HCT116 (cell line): ENCODE data around the gene LCE2C. TPM values are rescaled to one million over a fixed set of nuclear protein-coding genes. Genes with fewer than 3 reads are reported as not detected.
"Not testable (repeated sequence)": the region's sequence is repeated elsewhere in the genome, so short reads cannot be mapped to it uniquely, and the experiment has no call there.

ENCODE experiments used
- ATAC-seq: fragments of 200-7000 bp; cut with Tn5 transposase; 2 replicates; pipeline ENCODE4 v1.9.1; 2020; ENCODE audit warnings: mild to moderate bottlenecking, moderate library complexity
- BruUV-seq: library from RNA; stranded (reverse); fragments of 400-500 nt; replicated peaks from 2 replicates; lab custom pipeline; 2021; lab: Mats Ljungman, UMichigan
- CTCF ChIA-PET: fragments of 300-600 bp; sonication (Branson Sonifier 250); formaldehyde crosslinking; loops from one replicate; lab custom pipeline; 2021; ENCODE audit warnings: antibody characterized with exemption; lab: Charles Lee
- POLR2A ChIA-PET: fragments of 300-600, 350-600 bp; sonication (Branson Sonifier 250); formaldehyde crosslinking; loops from one replicate; lab custom pipeline; 2021; ENCODE audit warnings: antibody characterized with exemption; lab: Charles Lee
- RAD21 ChIA-PET, 2 experiments: fragments of 300-600 bp; sonication (Branson Sonifier 250); formaldehyde crosslinking; loops; one replicate each; lab custom pipeline; 2023; ENCODE audit warnings: low total read pairs in 2 of 2; ENCODE audit not compliant: uncharacterized antibody in 2 of 2, unreplicated experiment in 2 of 2, low non-redundant PET in 1 of 2; lab: Charles Lee
- DNase-seq: peaks from one replicate; pipeline ENCODE4 v3.0.0-alpha.2; 2010; ENCODE audit warnings: low read depth, low spot score
- H2AFZ ChIP-seq: fragments of 200-600 bp; shearing (Covaris generic), sonication (generic); 2 replicates; pipeline ENCODE4 v1.6.1; 2017; ENCODE audit warnings: low read depth, mixed run types, mixed read lengths, antibody characterized with exemption, low read length; ENCODE audit not compliant: poor library complexity, severe bottlenecking
- H3K27ac ChIP-seq: 2 replicates; pipeline ENCODE4 v1.5.1; 2012; ENCODE audit warnings: low read depth, low read length
- H3K27me3 ChIP-seq: fragments of 200-600 bp; sonication (generic); 2 replicates; pipeline ENCODE4 v1.6.1; 2016; ENCODE audit warnings: mixed run types, low read length, mixed read lengths; ENCODE audit not compliant: insufficient read depth
- H3K36me3 ChIP-seq, 2 experiments: fragments of 200-500 bp in 1 of 2; fragments of 200-600 bp in 1 of 2; sonication (Bioruptor generic) in 1 of 2; sonication (generic) in 1 of 2; 2 replicates each; pipeline versions ENCODE4 v1.5.1 to v1.6.1; 2014 to 2016; ENCODE audit warnings: low read length in 2 of 2, inconsistent platforms in 1 of 2, mixed read lengths in 1 of 2, mixed run types in 1 of 2; ENCODE audit not compliant: insufficient read depth in 2 of 2, control insufficient read depth in 1 of 2
- H3K4me1 ChIP-seq, 2 experiments: fragments of 200-600 bp in 1 of 2; sonication (generic) in 1 of 2; 2 replicates each; pipeline versions ENCODE4 v1.5.1 to v1.6.1; 2012 to 2017; ENCODE audit warnings: low read length in 2 of 2, inconsistent platforms in 1 of 2, mild to moderate bottlenecking in 1 of 2, mixed read lengths in 1 of 2, mixed run types in 1 of 2, moderate library complexity in 1 of 2; ENCODE audit not compliant: insufficient read depth in 2 of 2, control insufficient read depth in 1 of 2
- H3K4me2 ChIP-seq: fragments of 200-600 bp; sonication (generic); 2 replicates; pipeline ENCODE4 v1.6.1; 2017; ENCODE audit warnings: mixed run types, low read length, mixed read lengths
- H3K4me3 ChIP-seq, 2 experiments: fragments of 200-600 bp in 1 of 2; sonication (generic) in 1 of 2; replicated peaks in 1 of 2; 2 replicates each; pipeline ENCODE4 v1.5.1; 2011 to 2016; ENCODE audit warnings: low read length in 2 of 2, control low read depth in 1 of 2, low read depth in 1 of 2, mild to moderate bottlenecking in 1 of 2, mixed read lengths in 1 of 2, mixed run types in 1 of 2
- H3K79me2 ChIP-seq: fragments of 200-600 bp; sonication (generic); 2 replicates; pipeline ENCODE4 v1.6.1; 2017; ENCODE audit warnings: mild to moderate bottlenecking, mixed run types, low read length, moderate library complexity, mixed read lengths; ENCODE audit not compliant: insufficient read depth
- H3K9ac ChIP-seq: fragments of 200-600 bp; sonication (generic); 2 replicates; pipeline ENCODE4 v1.6.1; 2016; ENCODE audit warnings: low read length, mixed read lengths
- H3K9me2 ChIP-seq: fragments of 200-600 bp; sonication (generic), shearing (Covaris generic); 2 replicates; pipeline ENCODE4 v1.6.1; 2017; ENCODE audit warnings: mixed run types, mild to moderate bottlenecking, moderate library complexity; ENCODE audit not compliant: insufficient read depth
- H3K9me3 ChIP-seq, 2 experiments: fragments of 200-500 bp in 1 of 2; fragments of 200-600 bp in 1 of 2; sonication (Bioruptor generic) in 1 of 2; sonication (generic) in 1 of 2; 2 replicates each; pipeline ENCODE4 v1.6.1; 2014 to 2017; ENCODE audit warnings: low read length in 2 of 2, mixed read lengths in 2 of 2, inconsistent platforms in 1 of 2, low read depth in 1 of 2, mild to moderate bottlenecking in 1 of 2, mixed run types in 1 of 2, moderate library complexity in 1 of 2; ENCODE audit not compliant: control insufficient read depth in 1 of 2, insufficient read depth in 1 of 2
- H4K20me1 ChIP-seq: fragments of 200-600 bp; sonication (generic), shearing (Covaris generic); 2 replicates; pipeline ENCODE4 v1.6.1; 2017; ENCODE audit warnings: mixed run types, mild to moderate bottlenecking, moderate library complexity; ENCODE audit not compliant: insufficient read depth
- CBX3 ChIP-seq: IDR thresholded peaks from 2 replicates; pipeline ENCODE4 v1.6.1; 2012; ENCODE audit warnings: low read depth
- CEBPB ChIP-seq: IDR thresholded peaks from 2 replicates; pipeline ENCODE4 v1.6.1; 2012; ENCODE audit warnings: low read depth
- EGR1 ChIP-seq: IDR thresholded peaks from 2 replicates; pipeline ENCODE4 v1.6.1; 2012; ENCODE audit warnings: low read depth
- EZH2phosphoT487 ChIP-seq: fragments of 200-600 bp; IDR thresholded peaks from 2 replicates; pipeline ENCODE4 v1.6.1; 2018; ENCODE audit warnings: antibody characterized with exemption, borderline replicate concordance
- FOSL1 ChIP-seq: IDR thresholded peaks from 2 replicates; pipeline ENCODE4 v1.6.1; 2012; ENCODE audit warnings: low read depth
- POLR2A ChIP-seq: IDR thresholded peaks from 2 replicates; pipeline ENCODE4 v1.7.0; 2011; ENCODE audit warnings: borderline replicate concordance; ENCODE audit not compliant: insufficient read depth, insufficient read length; ENCODE audit errors: extremely low read depth
- POLR2AphosphoS5 ChIP-seq: IDR thresholded peaks from 2 replicates; pipeline ENCODE4 v1.6.1; 2011; ENCODE audit warnings: mild to moderate bottlenecking, low read depth, low read length, moderate library complexity
- SIN3A ChIP-seq: IDR thresholded peaks from 2 replicates; pipeline ENCODE4 v1.6.1; 2012; ENCODE audit warnings: low read depth
- ZFX ChIP-seq: fragments of 450-650 bp; IDR thresholded peaks from 2 replicates; pipeline ENCODE4 v1.6.1; 2017
- ZNF274 ChIP-seq: fragments of 200-500 bp; sonication (Bioruptor generic); IDR thresholded peaks from 2 replicates; pipeline ENCODE4 v1.6.1; 2014; ENCODE audit warnings: mild to moderate bottlenecking, low read depth, low read length, inconsistent platforms
- intact Hi-C: fragments of 100-400 bp; cut with micrococcal nuclease; formaldehyde crosslinking; loops from 2 replicates; pipeline ENCODE4 v1.10.0; 2022
- total RNA-seq: library from RNA; stranded (reverse); gene quantifications from one replicate; pipeline ENCODE4 v1.2.1, GENCODE V29; 2021; ENCODE audit not compliant: unreplicated experiment
- TF ChIP-seq, protein P1 (sequence below), 3 experiments: fragments of 200-600 bp in 1 of 3; sonication (generic) in 1 of 3; IDR thresholded peaks in 2 of 3; conservative IDR thresholded peaks in 1 of 3; 2 replicates each; pipeline ENCODE4 v1.5.1; 2012 to 2017; ENCODE audit warnings: low read depth in 2 of 3, low read length in 2 of 3, antibody characterized with exemption in 1 of 3, borderline replicate concordance in 1 of 3, control low read depth in 1 of 3, mild to moderate bottlenecking in 1 of 3, mixed read lengths in 1 of 3, mixed run types in 1 of 3, moderate library complexity in 1 of 3; ENCODE audit not compliant: insufficient read depth in 1 of 3
- TF ChIP-seq, protein P2 (sequence below): IDR thresholded peaks from 2 replicates; pipeline ENCODE4 v1.6.1; 2012
- TF ChIP-seq, protein P3 (sequence below): IDR thresholded peaks from 2 replicates; pipeline ENCODE4 v1.6.1; 2011; ENCODE audit warnings: mild to moderate bottlenecking, low read length, moderate library complexity; ENCODE audit not compliant: insufficient replicate concordance; ENCODE audit errors: extremely low read depth

Gene LCE2C
- total RNA-seq, 1 experiment from 2014 or later, result not detected

DNA sequence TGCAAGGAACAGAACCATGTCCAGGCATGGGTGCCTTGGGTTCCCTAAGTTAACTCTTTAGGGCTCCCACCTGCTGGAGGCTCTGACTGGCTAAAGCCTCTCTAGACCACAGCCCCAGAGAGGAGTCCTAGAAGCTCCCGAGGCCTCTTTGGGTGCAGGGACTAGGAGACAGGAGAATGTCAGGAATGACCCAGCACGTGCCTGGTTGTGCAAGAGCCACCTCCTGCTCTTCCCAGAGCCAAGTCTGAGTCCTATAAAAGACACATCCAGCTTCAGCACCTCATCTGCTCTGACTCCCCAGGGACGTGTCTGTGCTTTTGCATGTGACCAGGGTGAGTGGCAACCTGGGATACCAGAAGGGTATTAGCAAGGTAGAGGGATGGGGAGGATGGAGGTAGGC, 12.0 kb upstream of the LCE2C start, which contains the start of gene LCE2D (continued):
- TF ChIP-seq, protein P1, sequence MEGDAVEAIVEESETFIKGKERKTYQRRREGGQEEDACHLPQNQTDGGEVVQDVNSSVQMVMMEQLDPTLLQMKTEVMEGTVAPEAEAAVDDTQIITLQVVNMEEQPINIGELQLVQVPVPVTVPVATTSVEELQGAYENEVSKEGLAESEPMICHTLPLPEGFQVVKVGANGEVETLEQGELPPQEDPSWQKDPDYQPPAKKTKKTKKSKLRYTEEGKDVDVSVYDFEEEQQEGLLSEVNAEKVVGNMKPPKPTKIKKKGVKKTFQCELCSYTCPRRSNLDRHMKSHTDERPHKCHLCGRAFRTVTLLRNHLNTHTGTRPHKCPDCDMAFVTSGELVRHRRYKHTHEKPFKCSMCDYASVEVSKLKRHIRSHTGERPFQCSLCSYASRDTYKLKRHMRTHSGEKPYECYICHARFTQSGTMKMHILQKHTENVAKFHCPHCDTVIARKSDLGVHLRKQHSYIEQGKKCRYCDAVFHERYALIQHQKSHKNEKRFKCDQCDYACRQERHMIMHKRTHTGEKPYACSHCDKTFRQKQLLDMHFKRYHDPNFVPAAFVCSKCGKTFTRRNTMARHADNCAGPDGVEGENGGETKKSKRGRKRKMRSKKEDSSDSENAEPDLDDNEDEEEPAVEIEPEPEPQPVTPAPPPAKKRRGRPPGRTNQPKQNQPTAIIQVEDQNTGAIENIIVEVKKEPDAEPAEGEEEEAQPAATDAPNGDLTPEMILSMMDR (IDR thresholded peaks at IDR 0.05 in 2 of 3, conservative IDR thresholded peaks at IDR 0.05 in 1 of 3; ENCODE audit: borderline replicate concordance in 1 of 3, insufficient read depth in 1 of 3, low read depth in 2 of 3, low read length in 2 of 3), result no peak
- no peak for TF ChIP-seq EGR1
- TF ChIP-seq SIN3A, result no peak
- TF ChIP-seq ZFX, result no peak
- no peak for TF ChIP-seq ZNF274

DNA sequence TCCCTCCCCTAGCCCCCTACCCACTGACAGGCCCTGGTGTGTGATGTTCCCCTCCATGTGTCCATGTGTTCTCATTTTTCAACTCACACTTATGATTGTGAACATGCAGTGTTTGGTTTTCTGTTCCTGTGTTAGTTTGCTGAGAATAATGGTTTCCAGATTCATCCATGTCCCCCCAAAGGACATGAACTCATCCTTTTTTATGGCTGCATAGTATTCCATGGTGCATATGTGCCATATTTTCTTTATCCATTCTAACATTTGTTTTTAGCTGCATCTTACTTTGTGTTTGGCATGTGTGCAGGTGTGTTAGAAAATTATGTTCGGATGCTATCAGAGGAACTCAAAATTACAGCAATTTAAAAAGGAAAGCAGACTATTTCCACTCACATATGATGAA, 8.9 kb upstream of the LCE2C start:
- H4K20me1 ChIP-seq, H3K79me2 ChIP-seq, ATAC-seq, CTCF ChIA-PET, H2AFZ ChIP-seq, RAD21 ChIA-PET, H3K9me3 ChIP-seq, H3K9me2 ChIP-seq, H3K36me3 ChIP-seq, POLR2A ChIA-PET, DNase-seq, H3K4me2 ChIP-seq, H3K9ac ChIP-seq, BruUV-seq, H3K4me3 ChIP-seq, H3K4me1 ChIP-seq, H3K27ac ChIP-seq, intact Hi-C loops: not testable (repeated sequence)
- H3K27me3 ChIP-seq, result peaks cover 47% of the 10 kb centered on the region

DNA sequence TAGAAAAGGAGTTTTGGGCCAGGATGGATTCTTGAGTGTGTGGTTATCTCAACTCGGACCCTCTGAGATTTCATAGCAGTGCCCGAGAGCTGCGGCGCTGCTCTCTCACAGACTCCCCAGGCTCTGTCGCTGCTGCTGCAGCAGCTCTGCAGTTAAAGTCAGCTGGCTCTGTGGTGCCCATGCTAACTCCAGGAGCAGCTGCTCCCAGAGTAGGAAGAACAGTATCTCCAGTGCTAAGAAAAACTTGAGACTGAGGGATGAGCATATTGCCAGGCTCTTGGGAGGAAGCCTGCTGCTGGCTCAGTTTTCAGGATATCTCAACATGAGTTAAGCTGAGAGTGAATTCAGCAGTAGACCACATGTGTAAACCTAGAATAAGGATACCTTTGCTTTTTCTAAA, 7.4 kb upstream of the LCE2C start:
- Histone ChIP-seq H3K4me2 (no peak overlapping the region), H4K20me1 (no peaks in the 10 kb centered on the region), H3K27me3 (peaks cover 45% of the 10 kb centered on the region), H3K27ac (no peak overlapping the region), H3K9me3 (no peaks in the 10 kb centered on the region), H3K36me3 (no peaks in the 10 kb centered on the region), H3K9me2 (no peaks in the 10 kb centered on the region), H3K4me3 (no peak overlapping the region), H3K4me1 (no peaks in the 10 kb centered on the region), H3K9ac (no peak overlapping the region), H3K79me2 (no peaks in the 10 kb centered on the region), H2AFZ (no peak overlapping the region)
- DNase-seq, result no peak
- ChIA-PET POLR2A (no interaction called here), RAD21 (no interaction called here), CTCF (no interaction called here)
- no TSS peak for BruUV-seq
- intact Hi-C loops, result no loop called here
- ATAC-seq, result no peak
- TF ChIP-seq, protein P2, sequence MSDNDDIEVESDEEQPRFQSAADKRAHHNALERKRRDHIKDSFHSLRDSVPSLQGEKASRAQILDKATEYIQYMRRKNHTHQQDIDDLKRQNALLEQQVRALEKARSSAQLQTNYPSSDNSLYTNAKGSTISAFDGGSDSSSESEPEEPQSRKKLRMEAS, result no peak
- TF ChIP-seq CBX3 (no peak), EZH2phosphoT487 (no peak), SIN3A (no peak), FOSL1 (no peak), POLR2A (no peak), POLR2AphosphoS5 (no peak), CEBPB (no peak)
- TF ChIP-seq, protein P1 (IDR thresholded peaks at IDR 0.05 in 2 of 3, conservative IDR thresholded peaks at IDR 0.05 in 1 of 3; ENCODE audit: borderline replicate concordance in 1 of 3, insufficient read depth in 1 of 3, low read depth in 2 of 3, low read length in 2 of 3), result no peak
- TF ChIP-seq, protein P3, sequence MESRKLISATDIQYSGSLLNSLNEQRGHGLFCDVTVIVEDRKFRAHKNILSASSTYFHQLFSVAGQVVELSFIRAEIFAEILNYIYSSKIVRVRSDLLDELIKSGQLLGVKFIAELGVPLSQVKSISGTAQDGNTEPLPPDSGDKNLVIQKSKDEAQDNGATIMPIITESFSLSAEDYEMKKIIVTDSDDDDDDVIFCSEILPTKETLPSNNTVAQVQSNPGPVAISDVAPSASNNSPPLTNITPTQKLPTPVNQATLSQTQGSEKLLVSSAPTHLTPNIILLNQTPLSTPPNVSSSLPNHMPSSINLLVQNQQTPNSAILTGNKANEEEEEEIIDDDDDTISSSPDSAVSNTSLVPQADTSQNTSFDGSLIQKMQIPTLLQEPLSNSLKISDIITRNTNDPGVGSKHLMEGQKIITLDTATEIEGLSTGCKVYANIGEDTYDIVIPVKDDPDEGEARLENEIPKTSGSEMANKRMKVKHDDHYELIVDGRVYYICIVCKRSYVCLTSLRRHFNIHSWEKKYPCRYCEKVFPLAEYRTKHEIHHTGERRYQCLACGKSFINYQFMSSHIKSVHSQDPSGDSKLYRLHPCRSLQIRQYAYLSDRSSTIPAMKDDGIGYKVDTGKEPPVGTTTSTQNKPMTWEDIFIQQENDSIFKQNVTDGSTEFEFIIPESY, result no peak
